ENCODE data around the gene GRB14. TPM values are rescaled to one million over a fixed set of nuclear protein-coding genes. Genes with fewer than 3 reads are reported as not detected.

Gene GRB14
- total RNA-seq, 4 donors from 2014 or later, result 6.5 to 14.6 (median 9.2) TPM

GRCh38 chr2:164561991-164562390 is 59.3 kb downstream of the GRB14 start:
- no peaks in the 10 kb centered on the region for H3K36me3 ChIP-seq
- 69 to 75% methylated on average over 4 of the region's 4 CpGs for WGBS, 2 donors
- no peaks in the 10 kb centered on the region for H3K9me3 ChIP-seq
- no peak overlapping the region for H3K4me3 ChIP-seq
- DNase-seq (ENCODE audit: low spot score in 2 of 2), result no peak
- peaks cover 0 to 28% (median 0%) of the 10 kb centered on the region in 4 donors for H3K4me1 ChIP-seq
- no peaks in the 10 kb centered on the region for H3K27me3 ChIP-seq
- H3K27ac ChIP-seq, result no peak overlapping the region
- TF ChIP-seq POLR2A (IDR thresholded peaks at IDR 0.05), result no peak
- TF ChIP-seq CTCF (IDR thresholded peaks at IDR 0.05), result no peak
- no peak for TF ChIP-seq EP300 (IDR thresholded peaks at IDR 0.05)

GRCh38 chr2:164561416-164561815 is 59.9 kb downstream of the GRB14 start:
- TF ChIP-seq POLR2A (IDR thresholded peaks at IDR 0.05) (no peak), CTCF (IDR thresholded peaks at IDR 0.05) (no peak), EP300 (IDR thresholded peaks at IDR 0.05) (no peak)
- Histone ChIP-seq H3K36me3 (no peaks in the 10 kb centered on the region), H3K27me3 (no peaks in the 10 kb centered on the region), H3K4me3 (no peak overlapping the region), H3K9me3 (no peaks in the 10 kb centered on the region), H3K4me1 (peaks cover 0 to 28% (median 0%) of the 10 kb centered on the region in 4 donors), H3K27ac (no peak overlapping the region)
- WGBS, 2 donors, result 88 to 97% methylated on average over 4 of the region's 4 CpGs
- DNase-seq (ENCODE audit: low spot score in 2 of 2), result no peak

- H3K36me3 ChIP-seq, result no peaks in the 10 kb centered on the region
- no peaks in the 10 kb centered on the region for H3K9me3 ChIP-seq
- H3K4me1 ChIP-seq, result peaks cover 0 to 28% (median 0%) of the 10 kb centered on the region in 4 donors
- no peaks in the 10 kb centered on the region for H3K27me3 ChIP-seq
- H3K4me3 ChIP-seq, result no peak overlapping the region
- WGBS, 2 donors, result 11 to 25% methylated on average over 2 of the region's 2 CpGs
- no peak overlapping the region for H3K27ac ChIP-seq
- TF ChIP-seq POLR2A (IDR thresholded peaks at IDR 0.05) (no peak), EP300 (IDR thresholded peaks at IDR 0.05) (no peak), CTCF (IDR thresholded peaks at IDR 0.05) (no peak)
- no peak for DNase-seq (ENCODE audit: low spot score in 2 of 2)
Observed at GRCh38 chr2:164560902-164561301, 60.4 kb downstream of the GRB14 start.

GRCh38 chr2:164560181-164560792 is 61.0 kb downstream of the GRB14 start:
- Histone ChIP-seq H3K4me1 (peaks cover 0 to 28% (median 0%) of the 10 kb centered on the region in 4 donors), H3K27ac (no peak overlapping the region), H3K27me3 (no peaks in the 10 kb centered on the region), H3K9me3 (no peaks in the 10 kb centered on the region), H3K4me3 (peak overlapping the region in 1 of 4 donors; percentile 4), H3K36me3 (no peaks in the 10 kb centered on the region)
- 36 to 38% methylated on average over 4 of the region's 4 CpGs for WGBS, 2 donors
- TF ChIP-seq CTCF (IDR thresholded peaks at IDR 0.05) (peak; percentile 56 to 72 (median 68)), POLR2A (IDR thresholded peaks at IDR 0.05) (no peak)
- DNase-seq (ENCODE audit: low spot score in 2 of 2), result peak in 1 of 2 donors; percentile 26

GRCh38 chr2:164558450-164558849 is 62.8 kb downstream of the GRB14 start:
- WGBS, 2 donors, result 29 to 34% methylated on average over 2 of the region's 2 CpGs
- peaks cover 0 to 28% (median 0%) of the 10 kb centered on the region in 4 donors for H3K4me1 ChIP-seq
- no peak overlapping the region for H3K27ac ChIP-seq
- H3K4me3 ChIP-seq, result no peak overlapping the region
- no peaks in the 10 kb centered on the region for H3K27me3 ChIP-seq
- no peak for TF ChIP-seq EP300 (IDR thresholded peaks at IDR 0.05)
- no peak for TF ChIP-seq POLR2A (IDR thresholded peaks at IDR 0.05)
- no peak for TF ChIP-seq CTCF (IDR thresholded peaks at IDR 0.05)
- no peaks in the 10 kb centered on the region for H3K9me3 ChIP-seq
- H3K36me3 ChIP-seq, result no peaks in the 10 kb centered on the region
- no peak for DNase-seq (ENCODE audit: low spot score in 2 of 2)

All from tibial nerve (tissue), 4 donors.